ENCODE data around the gene GABBR1. TPM values are rescaled to one million over a fixed set of nuclear protein-coding genes. Genes with fewer than 3 reads are reported as not detected.

The GABBR1 gene
- polyA plus RNA-seq, 1 donor from 2014 or later, result 108 TPM

DNA sequence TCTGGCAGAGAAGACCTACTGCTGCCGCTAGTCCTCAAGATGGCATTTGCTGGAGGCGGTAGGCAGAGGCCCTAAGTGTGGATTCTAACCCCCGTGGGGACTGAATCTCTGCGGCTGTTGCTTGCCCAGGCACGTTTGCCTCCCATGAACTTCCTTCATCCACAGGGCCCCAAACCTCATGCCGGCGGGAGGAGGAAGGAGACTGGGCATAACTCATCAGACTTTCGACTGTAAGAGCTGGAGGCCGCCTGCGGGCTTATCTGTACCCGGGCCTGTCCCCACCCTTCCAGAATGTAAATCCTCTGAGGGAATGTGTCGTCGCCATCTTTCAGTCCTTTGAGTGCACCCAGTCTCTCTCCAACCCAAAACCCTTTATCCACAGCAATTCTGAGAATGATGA lies 47.0 kb upstream of the GABBR1 start:
- Histone ChIP-seq H3K4me2 (ENCODE audit: low read length) (no peak overlapping the region), H4K20me1 (ENCODE audit: insufficient read depth) (no peaks in the 10 kb centered on the region), H3K9me2 (ENCODE audit: insufficient read depth, low read length) (no peaks in the 10 kb centered on the region), H3K27me3 (ENCODE audit: insufficient read depth, low read depth, low read length) (no peaks in the 10 kb centered on the region), H3K4me3 (ENCODE audit: low read length) (no peak overlapping the region), H2AFZ (ENCODE audit: low read depth, low read length) (no peak overlapping the region), H3K79me2 (replicated peaks; ENCODE audit: insufficient read depth, low read length) (no peaks in the 10 kb centered on the region), H3K27ac (ENCODE audit: low read length) (no peak overlapping the region), H3K9me3 (ENCODE audit: low read length) (no peaks in the 10 kb centered on the region), H3K9ac (ENCODE audit: low read length) (no peak overlapping the region), H3F3A (ENCODE audit: insufficient read depth, low read length, poor library complexity, severe bottlenecking) (no peaks in the 10 kb centered on the region), H3K36me3 (ENCODE audit: insufficient read depth, low read length) (no peaks in the 10 kb centered on the region)
- TF ChIP-seq SMC3 (conservative IDR thresholded peaks at IDR 0.05; ENCODE audit: poor library complexity) (no peak), TAF1 (IDR thresholded peaks at IDR 0.05; ENCODE audit: low read depth) (no peak), MXI1 (conservative IDR thresholded peaks at IDR 0.05; ENCODE audit: poor library complexity, severe bottlenecking) (no peak), CTCF (IDR thresholded peaks at IDR 0.05; ENCODE audit: poor library complexity, severe bottlenecking) (no peak)

DNA sequence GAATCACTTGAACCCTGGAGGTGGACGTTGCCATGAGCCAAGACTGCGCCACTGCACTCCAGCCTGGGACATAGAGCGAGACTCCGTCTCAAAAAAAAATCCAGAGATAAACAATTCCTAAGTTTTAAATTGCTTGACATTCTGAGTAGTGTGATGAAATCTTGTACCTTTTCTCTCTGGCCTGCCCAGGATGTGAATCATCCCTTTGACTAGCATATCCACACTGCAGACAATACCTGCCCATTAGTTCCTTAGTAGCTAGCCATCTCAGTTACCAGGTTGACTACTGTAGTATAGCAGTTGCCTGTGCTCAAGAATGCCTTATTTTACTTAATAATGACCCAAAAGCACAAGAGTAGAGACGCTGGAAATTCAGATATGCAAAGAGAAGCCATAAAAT lies 45.1 kb upstream of the GABBR1 start:
- no peak overlapping the region for H3K4me2 ChIP-seq (ENCODE audit: low read length)
- no peaks in the 10 kb centered on the region for H3K9me3 ChIP-seq (ENCODE audit: low read length)
- no peaks in the 10 kb centered on the region for H3K36me3 ChIP-seq (ENCODE audit: insufficient read depth, low read length)
- H3K9ac ChIP-seq (ENCODE audit: low read length), result no peak overlapping the region
- H3K27ac ChIP-seq (ENCODE audit: low read length), result no peak overlapping the region
- no peaks in the 10 kb centered on the region for H3K79me2 ChIP-seq (replicated peaks; ENCODE audit: insufficient read depth, low read length)
- no peak overlapping the region for H2AFZ ChIP-seq (ENCODE audit: low read depth, low read length)
- TF ChIP-seq SMC3 (conservative IDR thresholded peaks at IDR 0.05; ENCODE audit: poor library complexity) (no peak), CTCF (IDR thresholded peaks at IDR 0.05; ENCODE audit: poor library complexity, severe bottlenecking) (no peak), RAD21 (conservative IDR thresholded peaks at IDR 0.05) (no peak), MXI1 (conservative IDR thresholded peaks at IDR 0.05; ENCODE audit: poor library complexity, severe bottlenecking) (no peak), EZH2 (IDR thresholded peaks at IDR 0.05; ENCODE audit: borderline replicate concordance, insufficient read depth, low read length, poor library complexity, severe bottlenecking) (no peak), POLR2AphosphoS5 (IDR thresholded peaks at IDR 0.05) (no peak), REST (IDR thresholded peaks at IDR 0.05; ENCODE audit: borderline replicate concordance) (no peak), TAF1 (IDR thresholded peaks at IDR 0.05; ENCODE audit: low read depth) (no peak), EP300 (conservative IDR thresholded peaks at IDR 0.05; ENCODE audit: poor library complexity, severe bottlenecking) (no peak)
- no peaks in the 10 kb centered on the region for H3K9me2 ChIP-seq (ENCODE audit: insufficient read depth, low read length)
- H3K4me3 ChIP-seq (ENCODE audit: low read length), result no peak overlapping the region
- no peaks in the 10 kb centered on the region for H4K20me1 ChIP-seq (ENCODE audit: insufficient read depth)
- H3K27me3 ChIP-seq (ENCODE audit: insufficient read depth, low read depth, low read length), result no peaks in the 10 kb centered on the region
- H3F3A ChIP-seq (ENCODE audit: insufficient read depth, low read length, poor library complexity, severe bottlenecking), result no peaks in the 10 kb centered on the region
